Activated CD4-positive, alpha-beta T cell treated with anti-CD3 and anti-CD28 coated beads, Interleukin-2, amount 50 U/mL, for 24 hours (primary cell): ENCODE measurements around the gene SRPK3.
"Not testable (repeated sequence)": the region's sequence is repeated elsewhere in the genome, so short reads cannot be mapped to it uniquely, and the experiment has no call there.

Experiments
- DNase-seq, 2 donors: peaks; one replicate each; pipeline ENCODE4 v3.0.0-alpha.2; 2020; ENCODE audit warnings: low read depth in 1 of 2, low spot score in 1 of 2

Gene SRPK3, protein sequence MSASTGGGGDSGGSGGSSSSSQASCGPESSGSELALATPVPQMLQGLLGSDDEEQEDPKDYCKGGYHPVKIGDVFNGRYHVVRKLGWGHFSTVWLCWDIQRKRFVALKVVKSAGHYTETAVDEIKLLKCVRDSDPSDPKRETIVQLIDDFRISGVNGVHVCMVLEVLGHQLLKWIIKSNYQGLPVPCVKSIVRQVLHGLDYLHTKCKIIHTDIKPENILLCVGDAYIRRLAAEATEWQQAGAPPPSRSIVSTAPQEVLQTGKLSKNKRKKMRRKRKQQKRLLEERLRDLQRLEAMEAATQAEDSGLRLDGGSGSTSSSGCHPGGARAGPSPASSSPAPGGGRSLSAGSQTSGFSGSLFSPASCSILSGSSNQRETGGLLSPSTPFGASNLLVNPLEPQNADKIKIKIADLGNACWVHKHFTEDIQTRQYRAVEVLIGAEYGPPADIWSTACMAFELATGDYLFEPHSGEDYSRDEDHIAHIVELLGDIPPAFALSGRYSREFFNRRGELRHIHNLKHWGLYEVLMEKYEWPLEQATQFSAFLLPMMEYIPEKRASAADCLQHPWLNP

DNA sequence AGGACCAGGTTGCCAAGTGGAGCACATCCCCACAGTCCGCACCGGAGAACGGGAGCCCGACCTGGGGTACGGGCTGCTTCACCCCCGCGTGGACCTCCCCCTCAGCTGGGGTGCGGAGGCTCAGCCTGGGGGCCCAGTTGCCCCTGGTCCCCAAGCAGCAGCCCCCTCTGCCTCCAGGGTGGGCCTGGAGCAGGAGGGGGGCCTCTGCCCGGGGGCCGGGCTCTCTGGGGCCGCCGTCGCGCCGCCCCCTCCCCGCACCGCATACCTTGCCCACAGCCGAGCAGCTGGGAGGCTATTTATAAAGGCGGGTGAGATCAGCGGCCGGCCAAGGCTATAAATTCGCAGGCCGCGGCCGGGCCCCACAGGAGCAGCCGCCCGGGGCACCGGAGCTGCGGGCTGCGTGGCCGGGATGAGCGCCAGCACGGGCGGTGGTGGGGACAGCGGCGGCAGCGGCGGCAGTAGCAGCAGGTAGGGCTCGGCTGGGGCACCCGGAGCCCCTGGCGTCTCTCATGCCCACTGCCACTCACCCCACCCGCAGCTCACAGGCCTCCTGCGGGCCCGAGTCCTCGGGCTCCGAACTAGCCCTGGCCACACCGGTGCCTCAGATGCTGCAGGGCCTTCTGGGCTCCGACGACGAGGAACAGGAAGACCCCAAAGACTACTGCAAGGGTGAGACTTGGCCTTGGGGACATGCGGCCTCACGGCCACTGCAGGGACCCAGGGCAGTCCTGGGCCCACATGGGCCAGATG is at the start of gene SRPK3:
SRPK3 (plus strand) TSS at position 364 of the 750 bp plus-strand sequence; CDS start at position 410, 46 bp downstream.
- DNase-seq = no peak

DNA sequence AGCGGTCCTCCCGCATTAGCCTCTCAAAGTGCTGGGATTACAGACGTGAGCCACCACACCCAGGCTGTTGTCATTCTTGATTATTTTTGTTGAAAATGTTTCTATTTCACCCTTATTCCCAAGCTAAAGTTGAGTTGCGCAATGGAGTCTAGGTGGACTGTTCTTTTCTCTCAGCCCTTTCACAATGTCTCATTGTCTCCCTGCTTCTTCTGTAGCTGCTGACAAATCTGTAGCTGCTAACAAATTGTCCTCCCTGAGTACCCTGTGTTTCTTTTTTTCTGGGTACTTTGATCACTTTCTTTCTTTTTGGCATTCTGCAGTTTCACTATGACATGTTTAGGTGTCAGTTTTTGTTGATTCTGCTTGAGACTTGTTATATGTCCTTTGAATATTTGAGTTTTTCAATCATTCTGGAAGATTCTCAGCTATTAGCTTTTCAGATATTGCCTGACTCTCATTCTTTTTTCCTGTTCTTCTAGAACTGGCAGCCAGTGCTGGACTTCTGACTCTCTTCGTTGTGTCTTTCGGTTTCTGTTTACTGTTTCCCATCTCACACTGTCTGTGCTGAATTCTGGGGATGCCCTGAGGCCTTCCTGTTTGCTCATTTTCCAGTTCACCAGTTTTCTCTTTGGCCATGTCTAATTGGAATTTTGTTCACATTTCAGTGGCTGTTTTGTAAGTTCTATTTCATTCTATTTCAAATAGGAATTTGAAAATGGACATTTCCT is 49.6 kb upstream of the SRPK3 start:
- no peak for DNase-seq

DNA sequence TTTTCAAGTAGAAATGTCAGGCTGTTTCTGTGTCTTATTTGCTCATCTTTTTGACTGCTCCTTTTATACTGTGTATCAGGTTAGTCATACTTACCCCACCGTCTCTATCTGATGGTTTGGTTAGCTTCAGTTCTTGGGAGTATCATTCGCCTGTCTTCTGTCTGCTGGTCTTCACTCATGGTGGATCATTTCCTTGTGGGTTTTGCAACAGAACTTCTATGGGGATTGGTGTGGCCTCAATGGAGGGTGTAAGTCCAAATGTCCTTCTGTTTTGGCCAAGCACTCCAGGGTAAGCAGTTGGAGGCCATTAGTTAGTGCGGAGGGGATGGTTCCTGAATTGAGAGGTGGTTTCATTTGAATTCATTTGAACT is 49.0 kb upstream of the SRPK3 start:
- no peak for DNase-seq

DNA sequence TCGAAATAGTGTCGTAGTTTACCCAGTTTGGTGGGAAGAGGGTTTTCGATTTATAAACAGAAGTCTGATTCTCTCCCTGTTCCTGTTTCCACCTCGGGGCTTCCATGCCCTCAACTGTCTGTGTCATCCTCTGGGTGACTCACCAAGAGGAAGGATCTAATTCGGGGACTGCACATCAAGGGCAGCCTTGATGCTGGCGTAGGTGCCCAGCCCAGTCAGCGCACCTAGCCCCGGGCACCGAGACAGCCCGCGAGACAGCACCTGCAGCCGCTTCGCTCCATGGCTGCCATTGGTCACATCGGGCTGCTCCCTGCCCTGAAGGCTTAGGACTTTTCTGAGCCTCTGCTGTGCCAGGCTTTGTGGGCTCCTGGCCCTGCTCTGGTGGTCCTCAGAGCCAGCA is 48.4 kb upstream of the SRPK3 start:
- DNase-seq = no peak

DNA sequence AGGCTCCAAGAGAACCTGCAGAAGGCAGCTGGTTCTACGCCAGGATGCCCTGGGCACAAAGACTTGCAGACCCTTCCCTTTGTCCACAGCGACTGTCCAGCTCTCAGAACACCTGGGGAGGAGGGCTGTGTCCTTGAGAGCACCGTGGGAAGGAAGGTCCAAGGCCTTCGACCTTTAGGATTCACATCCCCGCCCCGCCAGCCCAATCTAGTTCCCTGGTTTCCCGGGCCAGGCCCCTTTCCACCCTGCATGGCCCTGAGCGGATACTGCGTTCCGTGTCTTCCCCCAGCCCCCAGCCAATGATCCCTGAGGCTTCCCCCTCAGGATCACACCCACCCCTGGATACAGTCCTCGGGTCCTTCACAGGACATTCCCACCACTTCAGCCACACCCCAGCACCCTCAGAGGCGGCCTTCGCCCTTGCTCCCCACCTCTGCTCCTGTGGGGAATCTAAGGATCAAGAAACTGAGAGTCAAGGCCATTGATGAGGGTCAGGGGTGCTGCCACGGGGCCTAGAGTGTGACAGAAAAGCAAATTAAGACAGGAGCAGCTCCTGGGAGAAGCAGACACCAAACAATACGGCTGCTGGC is 47.1 kb upstream of the SRPK3 start:
- DNase-seq = no peak

DNA sequence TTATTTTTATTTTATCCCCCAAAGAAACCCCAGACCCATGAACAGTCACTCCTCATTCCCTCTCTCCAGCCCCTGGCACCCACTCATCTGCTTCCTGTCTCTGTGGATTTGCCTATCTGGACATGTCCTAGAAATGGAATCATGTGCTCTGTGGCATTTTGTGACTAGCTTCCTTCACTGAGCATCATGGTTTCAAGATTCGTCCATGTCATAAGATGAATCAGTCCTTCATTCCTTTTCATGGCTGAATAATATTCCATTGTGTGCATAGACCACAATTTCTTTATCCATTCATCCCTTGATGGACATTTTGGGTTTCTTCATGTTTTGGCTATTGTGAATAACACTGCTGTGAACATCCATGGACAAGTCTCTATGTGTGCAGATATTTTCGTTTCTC is 46.0 kb upstream of the SRPK3 start:
- no peak for DNase-seq

DNA sequence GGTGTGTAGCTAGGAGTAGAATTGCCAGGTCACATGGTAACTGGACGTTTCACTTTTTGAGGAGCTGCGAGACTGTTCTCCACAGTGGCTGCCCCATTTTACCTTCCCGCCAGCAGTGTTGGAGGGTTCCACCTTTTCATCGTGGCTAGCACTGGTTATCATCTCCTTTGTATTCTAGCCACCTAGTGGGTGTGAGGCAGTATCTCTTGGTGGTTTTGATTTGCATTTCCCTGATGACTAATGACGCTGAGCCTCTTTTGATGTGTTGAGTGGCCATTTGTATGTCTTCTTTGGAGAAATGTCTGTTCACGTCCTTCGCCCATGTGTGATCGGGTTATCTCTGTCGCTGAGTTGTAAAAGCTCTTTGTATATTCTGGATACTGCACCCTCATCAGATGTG is 45.6 kb upstream of the SRPK3 start:
- DNase-seq = no peak

DNA sequence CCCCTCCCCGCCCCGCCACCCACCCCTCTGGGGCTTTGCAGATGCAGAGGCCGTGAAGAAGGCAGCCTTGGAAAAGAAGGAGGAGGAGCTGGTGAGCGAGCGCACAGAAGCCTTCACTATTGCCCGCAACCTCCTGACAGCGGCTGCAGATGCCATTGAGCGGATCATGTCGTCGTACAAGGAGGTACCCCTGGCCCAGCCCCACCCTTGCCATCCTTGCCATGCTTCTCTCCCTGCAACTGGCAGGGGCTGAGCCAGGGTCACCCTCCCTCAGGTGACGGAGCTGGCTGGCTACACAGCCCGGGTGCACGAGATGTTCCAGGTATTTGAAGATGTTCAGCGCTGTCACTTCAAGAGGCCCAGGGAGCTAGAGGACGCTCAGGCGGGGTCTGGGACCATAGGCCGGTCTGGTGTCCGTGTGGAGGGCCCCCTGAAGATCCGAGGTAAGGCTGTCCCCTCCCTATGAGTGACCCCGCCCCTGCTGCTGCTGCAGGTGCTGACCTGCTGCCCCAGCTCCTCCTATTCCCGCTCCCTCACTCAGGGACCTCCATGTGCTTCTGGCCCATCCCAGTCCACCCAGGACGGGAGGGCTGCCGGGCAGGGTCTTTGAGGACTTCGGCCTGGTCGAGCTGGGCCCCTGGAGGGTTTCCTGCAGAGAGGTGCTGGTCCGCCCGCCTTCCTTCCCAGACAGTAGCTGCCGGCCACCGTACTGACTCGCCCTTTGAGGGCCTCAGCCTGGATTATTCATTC is 44.6 kb upstream of the SRPK3 start:
- DNase-seq = no peak

DNA sequence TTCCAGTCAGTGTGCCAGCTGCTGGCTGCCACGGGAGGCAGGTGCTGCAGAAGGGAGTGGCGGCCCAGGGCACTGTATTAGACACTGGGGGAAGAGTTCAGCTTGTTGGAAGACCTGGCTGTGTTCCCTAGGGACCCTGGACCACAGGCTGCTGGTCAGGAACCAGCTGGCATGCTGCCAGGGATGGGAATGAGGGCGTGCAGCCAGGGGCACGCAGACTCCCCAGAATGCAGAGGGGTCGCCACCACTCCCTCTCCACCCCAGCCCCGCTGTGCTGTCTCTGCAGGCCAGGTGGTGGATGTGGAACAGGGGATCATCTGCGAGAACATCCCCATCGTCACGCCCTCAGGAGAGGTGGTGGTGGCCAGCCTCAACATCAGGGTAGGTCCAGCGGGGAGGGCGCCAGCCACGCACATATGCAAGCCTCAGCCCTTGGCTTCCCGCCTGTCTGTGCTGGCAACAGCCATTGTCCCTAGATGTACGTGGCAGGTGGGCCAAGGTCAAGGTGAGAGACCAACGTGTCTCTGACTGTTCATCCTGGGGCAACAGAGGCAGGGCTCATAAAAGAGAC is 43.9 kb upstream of the SRPK3 start:
- no peak for DNase-seq

DNA sequence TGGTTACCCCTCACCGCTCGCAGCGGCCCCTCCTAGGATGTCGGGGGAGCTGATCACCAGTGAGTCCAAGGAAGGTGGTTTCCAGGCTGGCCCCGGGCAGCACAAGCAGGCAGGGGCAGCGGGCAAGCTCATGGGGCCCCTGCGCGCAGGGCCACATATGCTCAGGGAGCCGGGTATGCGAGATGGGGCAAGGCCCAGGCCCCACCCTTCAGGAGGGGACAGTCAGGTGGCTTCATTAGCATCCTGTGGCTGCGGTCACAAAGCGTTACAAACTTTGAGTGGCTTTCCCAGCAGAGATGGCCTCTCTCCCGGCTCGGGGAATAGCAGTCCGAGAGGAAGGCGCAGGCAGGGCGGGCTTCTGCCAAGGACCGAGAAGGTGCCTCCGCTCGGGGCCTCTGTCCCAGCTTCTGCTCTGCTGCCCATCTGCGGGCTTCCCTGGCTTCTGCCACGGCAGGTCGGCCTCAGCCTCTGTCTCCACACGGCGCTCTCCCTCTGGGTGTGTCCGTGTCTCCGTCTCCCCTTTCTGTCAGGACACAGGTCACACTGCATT is 42.7 kb upstream of the SRPK3 start:
- DNase-seq = no peak

DNA sequence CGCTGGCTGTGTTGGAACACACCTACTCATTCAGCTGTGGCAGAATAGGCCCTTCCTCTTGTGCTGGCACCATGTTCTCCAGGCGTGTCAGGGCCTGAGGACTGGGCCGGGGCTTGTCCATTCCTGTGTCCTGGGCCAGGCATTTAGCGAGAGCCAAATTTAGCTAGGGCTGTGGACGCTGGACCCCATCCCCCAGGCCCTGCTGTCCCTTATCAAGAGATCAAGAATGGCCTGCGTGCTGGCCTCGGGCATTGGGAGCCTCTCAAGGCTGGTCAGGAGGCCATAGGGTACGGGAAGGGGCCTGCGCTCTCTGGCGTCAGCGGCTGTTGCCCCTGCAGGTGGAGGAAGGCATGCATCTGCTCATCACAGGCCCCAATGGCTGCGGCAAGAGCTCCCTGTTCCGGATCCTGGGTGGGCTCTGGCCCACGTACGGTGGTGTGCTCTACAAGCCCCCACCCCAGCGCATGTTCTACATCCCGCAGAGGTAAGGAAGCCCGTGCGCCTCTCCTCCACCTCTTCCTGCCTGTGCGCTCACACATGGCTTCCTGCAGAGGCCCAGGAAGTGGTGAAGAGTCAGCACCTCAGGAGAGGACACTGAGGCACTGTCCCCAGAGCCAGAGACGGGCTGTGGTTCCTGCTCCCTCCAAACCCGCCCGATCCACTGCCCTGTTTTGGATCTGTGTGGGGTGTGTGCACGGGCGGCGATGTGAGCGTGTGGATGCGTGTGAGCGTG is 40.9 kb upstream of the SRPK3 start:
- DNase-seq = no peak

DNA sequence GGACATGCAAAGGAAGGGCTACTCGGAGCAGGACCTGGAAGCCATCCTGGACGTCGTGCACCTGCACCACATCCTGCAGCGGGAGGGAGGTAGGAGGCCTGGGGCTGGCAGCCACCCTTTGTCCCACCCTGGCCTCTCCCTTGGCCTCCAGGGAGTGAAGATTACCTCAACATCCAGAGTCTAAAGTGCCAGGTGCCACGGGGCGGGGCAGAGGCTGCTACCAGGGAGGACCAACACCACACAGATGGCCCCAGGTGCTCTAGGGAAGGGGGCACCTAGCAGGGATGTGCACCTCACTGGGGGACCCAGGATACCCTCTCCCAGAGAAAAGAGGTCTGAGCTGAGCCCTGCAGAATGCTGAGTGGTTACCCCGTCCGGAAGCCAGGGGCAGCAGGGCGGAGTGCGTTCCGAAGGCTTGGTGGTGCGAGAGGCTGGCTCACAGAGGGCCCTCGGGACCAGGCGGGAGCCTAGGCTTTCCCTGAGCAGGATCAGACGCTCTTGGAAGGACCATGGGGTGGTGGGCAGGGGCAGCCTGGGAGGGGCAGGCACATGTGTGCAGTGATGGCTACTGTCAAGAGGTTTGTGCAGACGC is 40.1 kb upstream of the SRPK3 start:
- DNase-seq = no peak

DNA sequence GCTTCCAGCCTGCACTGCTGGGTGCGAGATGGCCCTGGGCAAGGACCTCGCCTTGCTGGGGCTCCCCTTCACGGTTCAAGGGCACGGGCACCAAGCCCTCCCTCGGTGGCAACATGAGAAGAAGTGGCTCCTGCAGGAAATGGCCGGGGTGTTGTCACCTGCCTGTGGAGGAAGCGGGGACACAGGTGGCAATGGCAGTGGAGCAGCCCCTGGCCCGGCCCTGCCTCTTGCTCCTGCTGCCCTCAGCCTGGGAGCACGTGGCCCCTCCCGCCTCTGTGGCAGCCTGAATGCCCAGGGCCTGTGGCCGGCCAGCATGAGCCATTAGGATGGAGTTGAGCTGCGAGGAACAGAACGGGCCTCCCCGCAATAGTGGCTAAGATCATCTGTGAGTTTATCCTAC is 39.4 kb upstream of the SRPK3 start:
- DNase-seq = no peak

DNA sequence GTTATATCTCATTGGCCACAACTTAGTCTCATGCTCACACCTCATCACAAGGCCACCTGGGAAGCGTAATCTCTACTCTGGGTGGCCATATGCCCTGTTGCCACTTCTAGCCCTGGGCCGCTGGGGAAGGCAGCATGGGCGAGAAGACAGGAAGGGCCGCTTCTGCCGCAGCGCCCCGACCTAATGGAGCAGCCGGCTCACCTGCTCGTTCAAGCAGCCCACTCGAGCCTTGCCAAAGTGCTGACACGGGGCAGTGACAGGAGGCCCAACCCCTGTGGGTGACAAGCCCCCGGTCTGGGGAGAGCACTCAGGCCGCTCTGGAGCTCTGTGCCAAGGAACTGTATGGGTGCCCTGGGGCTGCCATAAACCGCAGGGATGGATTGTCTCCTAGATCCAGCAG is 38.7 kb upstream of the SRPK3 start:
- not testable (repeated sequence) for DNase-seq

DNA sequence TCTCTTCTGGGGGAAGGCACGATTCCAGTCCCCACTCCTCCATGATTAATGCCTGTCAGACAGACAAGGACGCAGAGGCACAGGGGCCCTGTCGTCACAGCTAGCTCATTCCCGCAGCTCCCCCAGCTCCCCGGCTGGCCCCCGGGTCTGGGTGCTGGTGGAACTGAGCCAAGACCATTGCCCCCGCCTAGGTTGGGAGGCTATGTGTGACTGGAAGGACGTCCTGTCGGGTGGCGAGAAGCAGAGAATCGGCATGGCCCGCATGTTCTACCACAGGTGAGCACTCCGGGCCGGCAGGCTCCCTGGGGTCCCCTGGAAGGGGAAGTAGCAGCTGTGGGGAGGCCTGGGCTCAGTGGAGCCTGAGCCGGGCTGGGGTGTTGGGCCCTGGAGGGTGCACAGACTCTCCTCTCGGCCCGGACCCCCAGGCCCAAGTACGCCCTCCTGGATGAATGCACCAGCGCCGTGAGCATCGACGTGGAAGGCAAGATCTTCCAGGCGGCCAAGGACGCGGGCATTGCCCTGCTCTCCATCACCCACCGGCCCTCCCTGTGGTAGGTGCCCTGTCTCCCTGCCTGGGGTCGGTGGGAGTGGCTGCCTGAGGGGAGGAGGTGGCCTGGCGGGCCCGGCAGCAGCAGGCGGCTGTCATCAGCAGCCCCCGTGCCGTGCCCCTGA is 37.9 kb upstream of the SRPK3 start:
- DNase-seq = not testable (repeated sequence)

DNA sequence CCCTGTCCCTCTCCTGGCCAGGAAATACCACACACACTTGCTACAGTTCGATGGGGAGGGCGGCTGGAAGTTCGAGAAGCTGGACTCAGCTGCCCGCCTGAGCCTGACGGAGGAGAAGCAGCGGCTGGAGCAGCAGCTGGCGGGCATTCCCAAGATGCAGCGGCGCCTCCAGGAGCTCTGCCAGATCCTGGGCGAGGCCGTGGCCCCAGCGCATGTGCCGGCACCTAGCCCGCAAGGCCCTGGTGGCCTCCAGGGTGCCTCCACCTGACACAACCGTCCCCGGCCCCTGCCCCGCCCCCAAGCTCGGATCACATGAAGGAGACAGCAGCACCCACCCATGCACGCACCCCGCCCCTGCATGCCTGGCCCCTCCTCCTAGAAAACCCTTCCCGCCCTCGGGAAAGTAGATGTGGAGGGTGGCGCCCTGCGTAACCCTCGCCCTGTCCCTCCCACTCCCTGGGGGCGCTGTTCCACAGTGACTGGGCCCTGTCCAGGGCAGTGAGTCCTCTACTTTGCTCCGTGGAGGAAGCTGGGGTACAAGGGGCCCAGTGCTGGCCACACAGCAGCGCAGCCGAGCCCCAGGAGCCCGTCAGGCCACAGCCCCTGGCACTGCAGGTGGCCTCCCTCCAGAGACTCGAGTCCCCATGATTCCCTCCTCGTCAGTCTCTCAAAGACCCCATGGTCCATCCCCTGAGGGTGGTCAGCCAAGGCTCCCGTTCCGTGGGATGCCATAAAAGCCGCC is 37.2 kb upstream of the SRPK3 start:
- not testable (repeated sequence) for DNase-seq

DNA sequence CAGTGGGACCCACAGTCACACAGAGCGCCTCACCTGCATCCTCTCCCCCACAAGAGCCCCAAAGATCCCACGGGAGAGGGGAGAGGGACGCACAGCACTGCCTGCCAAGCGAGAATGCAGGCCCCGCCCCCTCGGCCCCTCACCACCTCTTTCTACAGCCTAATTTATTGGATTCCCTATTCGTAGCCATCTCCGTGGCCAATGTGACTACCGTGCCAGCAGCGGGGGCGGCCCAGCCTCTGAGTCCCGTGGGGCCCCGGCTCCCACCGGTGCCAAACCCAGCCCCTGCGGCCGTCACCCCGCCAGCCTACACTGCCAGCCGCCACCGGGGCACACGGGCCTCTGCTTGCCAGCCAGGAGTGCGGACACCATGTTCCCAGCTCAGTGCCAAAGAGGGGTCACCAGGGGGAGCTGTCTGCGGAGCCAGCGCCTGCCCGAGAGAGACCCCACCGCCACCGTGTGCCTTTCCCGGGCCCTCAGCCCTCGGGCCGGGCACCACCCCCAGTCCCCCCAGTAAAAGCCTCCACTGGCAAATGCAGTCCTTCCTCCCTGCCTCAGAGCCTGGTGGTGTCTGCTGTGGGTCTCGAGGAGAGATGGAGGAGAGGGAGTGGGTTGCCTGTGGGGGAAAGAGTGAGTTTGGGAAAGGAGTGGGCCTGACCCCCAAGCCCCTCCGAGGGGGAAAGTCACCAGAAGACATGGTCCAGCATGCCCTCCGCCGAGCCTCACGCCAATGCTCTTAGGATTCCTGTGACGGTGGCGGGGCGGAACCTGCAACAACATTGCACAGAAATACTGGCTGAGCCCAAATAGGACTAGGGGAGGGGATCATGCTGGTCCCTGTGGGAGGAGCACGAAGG is 36.4 kb upstream of the SRPK3 start:
- DNase-seq = no peak
